ENCODE measurements around the gene PRR30.

PRR30 gene

GRCh38 chr2:27127883-27128667, 11.1 kb downstream of the PRR30 start:
- no peak for TF ChIP-seq SIN3A (IDR thresholded peaks at IDR 0.05; ENCODE audit: borderline replicate concordance, insufficient read depth, low read length)
- no peak for TF ChIP-seq POLR2AphosphoS5 (IDR thresholded peaks at IDR 0.05; ENCODE audit: low read depth, low read length)
- no peak for TF ChIP-seq FOXP2 (optimal IDR thresholded peaks at IDR 0.05; ENCODE audit: borderline replicate concordance, extremely low read depth, extremely low read length, insufficient read depth)
- no peak for TF ChIP-seq REST (IDR thresholded peaks at IDR 0.05; ENCODE audit: insufficient read depth in 1 of 2, low read depth in 2 of 2, low read length in 2 of 2)
- TF ChIP-seq TAF1 (IDR thresholded peaks at IDR 0.05; ENCODE audit: borderline replicate concordance, insufficient read depth, low read length) = no peak

GRCh38 chr2:27126252-27126710, 12.9 kb downstream of the PRR30 start:
- TF ChIP-seq REST (IDR thresholded peaks at IDR 0.05; ENCODE audit: insufficient read depth in 1 of 2, low read depth in 2 of 2, low read length in 2 of 2) (no peak), SIN3A (IDR thresholded peaks at IDR 0.05; ENCODE audit: borderline replicate concordance, insufficient read depth, low read length) (no peak), FOXP2 (optimal IDR thresholded peaks at IDR 0.05; ENCODE audit: borderline replicate concordance, extremely low read depth, extremely low read length, insufficient read depth) (no peak), TAF1 (IDR thresholded peaks at IDR 0.05; ENCODE audit: borderline replicate concordance, insufficient read depth, low read length) (no peak), POLR2AphosphoS5 (IDR thresholded peaks at IDR 0.05; ENCODE audit: low read depth, low read length) (no peak)

GRCh38 chr2:27125104-27125503, 14.1 kb downstream of the PRR30 start:
- TF ChIP-seq POLR2AphosphoS5 (IDR thresholded peaks at IDR 0.05; ENCODE audit: low read depth, low read length) (no peak), REST (IDR thresholded peaks at IDR 0.05; ENCODE audit: insufficient read depth in 1 of 2, low read depth in 2 of 2, low read length in 2 of 2) (no peak), TAF1 (IDR thresholded peaks at IDR 0.05; ENCODE audit: borderline replicate concordance, insufficient read depth, low read length) (no peak), FOXP2 (optimal IDR thresholded peaks at IDR 0.05; ENCODE audit: borderline replicate concordance, extremely low read depth, extremely low read length, insufficient read depth) (no peak), SIN3A (IDR thresholded peaks at IDR 0.05; ENCODE audit: borderline replicate concordance, insufficient read depth, low read length) (no peak)

- TF ChIP-seq POLR2AphosphoS5 (IDR thresholded peaks at IDR 0.05; ENCODE audit: low read depth, low read length) (no peak), FOXP2 (optimal IDR thresholded peaks at IDR 0.05; ENCODE audit: borderline replicate concordance, extremely low read depth, extremely low read length, insufficient read depth) (peak; percentile 25), REST (IDR thresholded peaks at IDR 0.05; ENCODE audit: insufficient read depth in 1 of 2, low read depth in 2 of 2, low read length in 2 of 2) (no peak), SIN3A (IDR thresholded peaks at IDR 0.05; ENCODE audit: borderline replicate concordance, insufficient read depth, low read length) (no peak), TAF1 (IDR thresholded peaks at IDR 0.05; ENCODE audit: borderline replicate concordance, insufficient read depth, low read length) (no peak)
These were observed 15.7 kb downstream of the PRR30 start, which contains the start of gene ABHD1 for GRCh38 chr2:27123302-27124150. ABHD1 (plus strand) TSS chr2:27123815; CDS start chr2:27123949, 134 bp downstream.

All from PFSK-1 (cell line).